Adipocyte (in vitro differentiated cells): ENCODE results near the gene SLC28A2.
A peak's percentile ranks its signal among the peaks of the same experiment; 100 is the strongest.
"Not testable (repeated sequence)": the region's sequence is repeated elsewhere in the genome, so short reads cannot be mapped to it uniquely, and the experiment has no call there.

Source experiments
- DNase-seq: peaks from one replicate; pipeline ENCODE4 v3.0.0-alpha.2; 2015; ENCODE audit warnings: low read depth
- H3K27me3 ChIP-seq: replicated peaks from 2 replicates; pipeline ENCODE4 v1.7.0; 2013; ENCODE audit warnings: mild to moderate bottlenecking, low read length, moderate library complexity; ENCODE audit not compliant: control insufficient read depth, insufficient read depth
- H3K36me3 ChIP-seq: 2 replicates; pipeline ENCODE4 v1.7.0; 2013; ENCODE audit warnings: low read length, mild to moderate bottlenecking, moderate library complexity; ENCODE audit not compliant: control insufficient read depth, insufficient read depth, severe bottlenecking
- H3K4me1 ChIP-seq: 2 replicates; pipeline ENCODE4 v1.7.0; 2013; ENCODE audit warnings: mild to moderate bottlenecking, low read length, moderate library complexity; ENCODE audit not compliant: control insufficient read depth, insufficient read depth
- H3K4me3 ChIP-seq: 2 replicates; pipeline ENCODE4 v1.7.0; 2013; ENCODE audit warnings: mild to moderate bottlenecking, low read length, moderate library complexity
- H3K9ac ChIP-seq: 2 replicates; pipeline ENCODE4 v1.7.0; 2013; ENCODE audit warnings: mild to moderate bottlenecking, low read length, moderate library complexity
- H3K9me3 ChIP-seq: 2 replicates; pipeline ENCODE4 v1.7.0; 2013; ENCODE audit warnings: mild to moderate bottlenecking, low read length, moderate library complexity; ENCODE audit not compliant: control insufficient read depth

Gene SLC28A2

DNA sequence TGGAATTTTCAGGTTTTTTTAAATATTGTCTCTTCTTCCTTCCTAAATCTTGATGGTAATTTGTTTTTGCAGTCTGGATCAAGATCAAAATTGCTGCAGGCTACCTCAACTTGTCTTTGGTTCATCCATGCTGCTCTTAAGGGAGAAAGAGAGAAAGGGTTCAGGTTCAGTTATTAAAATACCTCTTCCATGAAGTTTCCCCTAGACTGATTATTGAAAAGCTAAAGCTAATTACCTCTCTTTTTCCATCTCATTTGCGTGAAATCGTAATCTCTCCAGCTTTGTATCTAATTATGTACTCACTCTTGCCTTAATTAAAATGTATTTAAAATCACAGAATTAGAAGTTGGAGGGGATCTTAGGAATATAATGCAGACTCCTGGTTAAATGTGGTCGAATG lies 52.7 kb downstream of the SLC28A2 start:
- H3K4me1 ChIP-seq, result no peaks in the 10 kb centered on the region
- H3K27me3 ChIP-seq, result peaks cover 11% of the 10 kb centered on the region
- no peaks in the 10 kb centered on the region for H3K36me3 ChIP-seq
- H3K9me3 ChIP-seq, result no peaks in the 10 kb centered on the region
- no peak overlapping the region for H3K4me3 ChIP-seq
- DNase-seq, result no peak
- H3K9ac ChIP-seq, result no peak overlapping the region

DNA sequence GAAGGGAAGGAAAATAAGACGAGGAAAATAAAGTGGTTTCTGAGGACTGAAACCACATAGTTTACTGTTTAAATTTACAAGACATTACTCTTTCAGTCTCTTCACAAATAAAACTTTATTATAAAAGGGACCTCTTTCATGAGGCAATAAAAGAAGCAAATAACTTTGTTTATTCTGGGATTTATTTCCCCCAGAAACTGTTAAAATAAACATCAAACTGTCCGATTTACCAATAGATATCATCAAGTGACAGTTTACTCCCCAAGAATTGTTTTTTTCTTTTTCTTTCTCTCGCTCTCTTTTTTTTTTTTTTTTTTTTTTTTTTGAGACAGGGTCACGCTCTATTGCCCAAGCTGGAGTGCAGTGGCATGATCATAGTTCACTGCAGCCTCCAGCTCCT lies 54.1 kb downstream of the SLC28A2 start:
- peaks cover 11% of the 10 kb centered on the region for H3K27me3 ChIP-seq

DNA sequence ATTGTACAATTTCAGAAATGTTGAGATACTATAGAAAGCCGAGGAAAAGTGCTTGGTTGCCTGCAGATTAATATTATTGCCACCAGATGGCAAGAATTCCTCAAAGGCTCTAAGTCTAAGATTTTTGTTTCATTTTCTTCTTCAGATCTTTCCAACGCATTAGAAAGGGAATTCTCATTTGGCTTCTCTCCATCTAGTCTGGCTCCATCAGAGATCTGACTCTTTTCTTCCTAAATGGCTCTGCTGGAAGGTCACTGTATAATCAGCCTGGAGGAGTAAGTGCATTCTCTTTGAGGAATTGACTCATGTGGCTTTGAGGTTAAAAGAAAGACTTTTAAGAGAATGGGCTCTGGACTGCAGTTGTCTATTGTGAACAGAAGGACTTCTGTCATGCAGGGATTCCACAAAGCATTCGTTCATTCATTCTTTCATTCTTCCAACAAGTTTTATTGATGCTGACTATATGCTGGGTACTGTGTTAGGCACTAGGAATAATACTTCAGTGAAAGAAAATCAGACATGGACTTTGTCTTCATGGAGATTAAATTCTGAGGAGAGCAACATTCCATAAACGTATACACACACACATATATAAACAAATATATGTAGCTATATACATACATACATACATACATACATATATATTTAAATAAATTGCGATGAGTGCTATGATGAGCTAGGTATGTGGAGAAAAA lies 55.3 kb downstream of the SLC28A2 start:
- H3K36me3 ChIP-seq, result no peaks in the 10 kb centered on the region
- no peaks in the 10 kb centered on the region for H3K4me1 ChIP-seq
- peak overlapping the region; percentile 52 for H3K9ac ChIP-seq
- peak; percentile 70 for DNase-seq
- peaks cover 11% of the 10 kb centered on the region for H3K27me3 ChIP-seq
- peak overlapping the region; percentile 62 for H3K4me3 ChIP-seq
- no peaks in the 10 kb centered on the region for H3K9me3 ChIP-seq

More for the DNA sequence above, 54.1 kb downstream of the SLC28A2 start:
- Histone ChIP-seq H3K4me1 (no peaks in the 10 kb centered on the region), H3K36me3 (no peaks in the 10 kb centered on the region), H3K9ac (no peak overlapping the region), H3K9me3 (no peaks in the 10 kb centered on the region), H3K4me3 (no peak overlapping the region)
- DNase-seq, result no peak

DNA sequence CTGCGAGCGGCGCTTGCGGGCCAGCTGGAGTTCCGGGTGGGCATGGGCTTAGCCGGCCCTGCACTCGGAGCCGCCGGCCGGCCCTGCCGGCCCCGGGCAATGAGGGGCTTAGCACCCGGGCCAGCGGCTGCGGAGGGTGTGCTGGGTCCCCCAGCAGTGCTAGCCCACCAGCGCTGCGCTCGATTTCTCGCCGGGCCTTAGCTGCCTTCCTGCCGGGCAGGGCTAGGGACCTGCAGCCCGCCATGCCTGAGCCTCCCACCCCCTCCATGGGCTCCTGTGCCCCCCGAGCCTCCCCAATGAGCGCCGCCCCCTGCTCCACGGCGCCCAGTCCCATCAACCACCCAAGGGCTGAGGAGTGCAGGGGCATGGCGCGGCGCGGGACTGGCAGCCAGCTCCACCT lies 62.1 kb downstream of the SLC28A2 start:
- H3K27me3 ChIP-seq, H3K4me1 ChIP-seq, H3K36me3 ChIP-seq, DNase-seq, H3K9ac ChIP-seq, H3K9me3 ChIP-seq, H3K4me3 ChIP-seq: not testable (repeated sequence)

DNA sequence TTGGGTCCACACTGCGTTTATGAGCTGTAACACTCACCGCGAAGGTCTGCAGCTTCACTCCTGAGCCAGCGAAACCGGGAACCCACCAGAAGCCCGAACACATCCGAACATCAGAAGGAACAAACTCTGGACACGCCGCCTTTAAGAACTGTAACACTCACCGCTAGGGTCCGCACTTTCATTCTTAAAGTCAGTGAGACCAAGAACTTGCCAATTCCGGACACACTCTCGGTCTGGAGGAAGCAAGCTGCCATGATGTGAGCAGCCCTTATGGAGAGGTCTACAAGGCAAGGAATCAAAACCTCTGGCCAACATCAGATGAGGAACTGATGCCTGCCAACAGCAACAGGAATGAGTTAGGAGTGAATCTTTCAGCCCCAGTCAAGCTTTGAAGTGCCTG lies 62.9 kb downstream of the SLC28A2 start:
- no peaks in the 10 kb centered on the region for H3K36me3 ChIP-seq
- H3K9me3 ChIP-seq, result no peaks in the 10 kb centered on the region
- peaks cover 5% of the 10 kb centered on the region for H3K27me3 ChIP-seq
- no peak overlapping the region for H3K9ac ChIP-seq
- H3K4me1 ChIP-seq, result no peaks in the 10 kb centered on the region
- peak; percentile 14 for DNase-seq
- no peak overlapping the region for H3K4me3 ChIP-seq

DNA sequence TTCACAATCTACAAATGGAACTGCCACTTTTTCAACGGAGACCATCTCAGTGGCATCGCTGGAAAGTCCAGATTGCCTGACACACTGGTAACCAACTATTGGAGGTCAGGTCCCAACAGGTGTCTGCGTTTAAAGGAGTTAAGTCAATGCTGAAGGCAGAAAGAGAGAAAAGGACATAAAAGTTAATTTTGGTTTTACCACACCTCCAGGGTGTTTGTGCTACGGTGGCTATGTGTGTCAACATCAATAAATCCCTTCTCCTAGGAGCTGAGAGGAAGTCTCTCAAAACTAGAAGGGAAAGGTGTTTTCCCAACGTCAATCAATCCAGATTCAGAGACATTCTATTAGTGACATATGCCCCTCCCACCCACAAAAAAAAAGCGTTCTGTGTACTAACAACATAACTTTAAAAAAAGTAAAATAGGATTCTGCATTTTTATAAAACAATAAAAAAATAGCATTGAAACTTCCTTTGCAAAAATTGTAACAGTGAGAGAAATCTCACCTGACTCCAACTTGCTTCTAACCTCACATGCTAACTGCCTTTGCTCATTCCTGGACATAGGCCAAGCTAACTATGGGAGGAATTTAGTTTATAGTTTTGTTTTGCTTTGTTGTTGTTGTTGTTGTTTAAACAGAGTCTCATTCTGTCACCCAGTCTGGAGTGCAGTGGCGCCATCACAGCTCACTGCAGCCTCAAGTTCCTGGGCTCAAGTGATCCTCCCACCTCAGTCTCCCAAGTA lies 67.6 kb downstream of the SLC28A2 start:
- Histone ChIP-seq H3K9ac (no peak overlapping the region), H3K4me3 (no peak overlapping the region), H3K36me3 (no peaks in the 10 kb centered on the region), H3K27me3 (peaks cover 6% of the 10 kb centered on the region), H3K9me3 (peaks cover 4% of the 10 kb centered on the region), H3K4me1 (no peaks in the 10 kb centered on the region)
- no peak for DNase-seq

DNA sequence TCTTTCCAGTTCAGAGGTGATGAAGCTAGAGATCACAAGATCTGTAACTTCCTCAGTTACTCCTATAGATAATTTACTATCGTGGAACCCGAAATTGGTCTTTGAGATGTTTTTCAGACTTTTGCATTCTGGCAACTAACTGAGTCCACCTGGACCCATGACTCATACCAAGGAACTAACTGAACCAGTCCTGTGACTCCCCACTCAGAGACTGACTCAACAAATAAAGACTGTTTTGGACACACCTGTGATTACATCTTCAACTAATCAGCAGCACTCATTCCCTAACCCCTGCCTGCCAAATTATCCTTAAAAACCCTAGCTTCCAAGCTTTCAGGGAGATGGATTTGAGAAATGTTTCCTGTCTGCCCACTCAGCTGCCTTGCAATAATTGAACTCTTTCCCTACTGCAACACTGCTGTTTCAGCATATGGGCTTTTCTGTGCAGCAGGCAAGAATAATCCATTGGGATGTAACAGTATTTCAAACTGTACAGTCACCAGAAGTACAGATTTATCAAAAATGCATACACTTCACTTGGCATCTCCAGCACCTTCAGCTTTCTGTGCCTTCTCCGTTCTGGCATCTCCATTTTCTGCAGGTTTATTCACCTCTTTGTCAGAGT lies 68.7 kb downstream of the SLC28A2 start:
- Histone ChIP-seq H3K4me1 (no peaks in the 10 kb centered on the region), H3K9ac (no peak overlapping the region)
- DNase-seq, result no peak

DNA sequence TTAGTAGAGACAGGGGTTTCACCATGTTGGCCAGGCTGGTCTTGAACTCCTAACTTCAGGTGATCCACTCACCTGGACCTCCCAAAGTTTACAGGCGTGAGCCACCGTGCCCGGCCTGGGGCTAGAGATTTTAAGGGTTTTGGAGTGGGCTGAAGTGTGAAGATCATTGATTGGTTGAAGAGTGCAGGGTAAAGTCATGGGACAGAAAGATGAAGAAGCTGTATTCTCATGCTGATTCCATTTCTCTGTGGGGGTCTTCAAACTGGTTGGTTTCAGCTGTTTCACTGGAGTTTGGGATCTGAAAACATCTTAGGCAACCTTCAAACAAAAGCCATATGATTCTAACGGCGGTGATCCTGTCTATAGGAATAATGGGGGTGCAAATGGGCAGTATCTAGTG lies 74.2 kb downstream of the SLC28A2 start:
- Histone ChIP-seq H3K4me3 (no peak overlapping the region), H3K4me1 (no peaks in the 10 kb centered on the region), H3K36me3 (no peaks in the 10 kb centered on the region), H3K9me3 (no peaks in the 10 kb centered on the region), H3K9ac (no peak overlapping the region), H3K27me3 (peaks cover 15% of the 10 kb centered on the region)
- no peak for DNase-seq

More for the DNA sequence above, 68.7 kb downstream of the SLC28A2 start:
- H3K27me3 ChIP-seq, result peaks cover 5% of the 10 kb centered on the region
- no peak overlapping the region for H3K4me3 ChIP-seq
- no peaks in the 10 kb centered on the region for H3K36me3 ChIP-seq
- peaks cover 4% of the 10 kb centered on the region for H3K9me3 ChIP-seq

DNA sequence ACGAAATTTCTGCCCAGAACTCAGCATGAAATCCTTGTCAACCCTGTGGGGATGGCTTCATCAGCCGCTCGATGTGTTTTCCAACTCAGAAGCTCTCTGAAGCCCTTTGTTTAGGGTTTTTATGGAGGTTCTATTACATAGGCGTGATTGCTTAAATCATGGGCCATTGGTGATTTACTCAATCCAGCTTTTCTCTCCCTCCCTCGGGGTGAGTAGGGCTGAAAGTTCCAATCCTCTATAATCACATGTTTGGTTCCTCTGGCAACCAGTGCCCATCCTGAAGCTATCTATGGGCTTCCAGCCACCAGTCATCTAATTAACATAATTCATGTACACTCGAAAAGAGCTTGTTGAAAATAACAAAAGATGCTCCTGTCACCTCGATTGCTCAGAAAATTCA lies 74.7 kb downstream of the SLC28A2 start:
- no peak for DNase-seq
- Histone ChIP-seq H3K27me3 (peaks cover 15% of the 10 kb centered on the region), H3K9me3 (no peaks in the 10 kb centered on the region), H3K9ac (no peak overlapping the region), H3K4me1 (no peaks in the 10 kb centered on the region), H3K4me3 (no peak overlapping the region), H3K36me3 (no peaks in the 10 kb centered on the region)
